GM12874 (cell line): Measurements from ENCODE around the gene ZC3H7B.

Source experiments
- TF ChIP-seq, protein P1 (sequence below): IDR thresholded peaks from 2 replicates; pipeline ENCODE4 v1.5.1; 2011; ENCODE audit warnings: low read depth, mild to moderate bottlenecking, control low read depth, low read length, moderate library complexity; ENCODE audit not compliant: insufficient read depth

The ZC3H7B gene

DNA sequence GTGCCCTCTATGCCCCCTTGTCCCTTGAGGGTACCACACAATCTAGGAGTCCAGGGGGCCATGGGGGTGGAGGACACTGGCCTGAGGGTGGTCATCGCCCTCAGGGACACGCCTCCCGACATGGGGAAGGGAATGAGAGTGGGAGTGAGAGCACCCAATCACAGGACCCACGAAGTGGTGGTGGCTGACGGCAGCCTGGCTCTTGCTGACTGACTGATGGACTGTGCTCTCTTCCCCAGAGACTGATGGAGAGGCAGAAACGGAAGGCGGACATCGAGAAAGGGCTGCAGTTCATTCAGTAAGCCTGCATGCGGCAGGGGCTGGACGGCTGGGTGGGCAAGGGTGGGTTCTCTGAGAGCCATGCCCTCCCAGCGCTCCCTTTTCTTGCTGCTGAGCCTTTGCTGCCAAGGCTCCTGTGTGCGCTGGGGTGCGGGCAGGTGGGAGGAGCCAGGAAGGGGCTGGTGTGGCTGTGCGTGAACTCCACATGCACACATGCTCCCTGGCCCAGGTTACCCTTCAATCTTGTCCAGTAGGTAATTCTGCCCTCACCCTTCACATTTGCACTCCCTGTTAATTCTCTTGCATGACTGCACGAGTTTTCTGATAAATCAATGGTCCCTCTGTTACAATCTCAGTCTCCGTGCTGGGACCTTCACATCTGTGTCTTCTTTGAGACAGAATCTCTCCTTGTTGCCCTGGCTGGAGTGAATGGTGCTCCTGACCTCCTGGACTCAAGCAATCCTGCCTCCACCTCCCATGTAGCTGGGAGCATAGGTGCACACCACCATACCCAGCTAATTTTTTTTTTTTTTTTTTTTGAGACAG, 19.3 kb downstream of the ZC3H7B start:
- TF ChIP-seq, protein P1, sequence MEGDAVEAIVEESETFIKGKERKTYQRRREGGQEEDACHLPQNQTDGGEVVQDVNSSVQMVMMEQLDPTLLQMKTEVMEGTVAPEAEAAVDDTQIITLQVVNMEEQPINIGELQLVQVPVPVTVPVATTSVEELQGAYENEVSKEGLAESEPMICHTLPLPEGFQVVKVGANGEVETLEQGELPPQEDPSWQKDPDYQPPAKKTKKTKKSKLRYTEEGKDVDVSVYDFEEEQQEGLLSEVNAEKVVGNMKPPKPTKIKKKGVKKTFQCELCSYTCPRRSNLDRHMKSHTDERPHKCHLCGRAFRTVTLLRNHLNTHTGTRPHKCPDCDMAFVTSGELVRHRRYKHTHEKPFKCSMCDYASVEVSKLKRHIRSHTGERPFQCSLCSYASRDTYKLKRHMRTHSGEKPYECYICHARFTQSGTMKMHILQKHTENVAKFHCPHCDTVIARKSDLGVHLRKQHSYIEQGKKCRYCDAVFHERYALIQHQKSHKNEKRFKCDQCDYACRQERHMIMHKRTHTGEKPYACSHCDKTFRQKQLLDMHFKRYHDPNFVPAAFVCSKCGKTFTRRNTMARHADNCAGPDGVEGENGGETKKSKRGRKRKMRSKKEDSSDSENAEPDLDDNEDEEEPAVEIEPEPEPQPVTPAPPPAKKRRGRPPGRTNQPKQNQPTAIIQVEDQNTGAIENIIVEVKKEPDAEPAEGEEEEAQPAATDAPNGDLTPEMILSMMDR: no peak

DNA sequence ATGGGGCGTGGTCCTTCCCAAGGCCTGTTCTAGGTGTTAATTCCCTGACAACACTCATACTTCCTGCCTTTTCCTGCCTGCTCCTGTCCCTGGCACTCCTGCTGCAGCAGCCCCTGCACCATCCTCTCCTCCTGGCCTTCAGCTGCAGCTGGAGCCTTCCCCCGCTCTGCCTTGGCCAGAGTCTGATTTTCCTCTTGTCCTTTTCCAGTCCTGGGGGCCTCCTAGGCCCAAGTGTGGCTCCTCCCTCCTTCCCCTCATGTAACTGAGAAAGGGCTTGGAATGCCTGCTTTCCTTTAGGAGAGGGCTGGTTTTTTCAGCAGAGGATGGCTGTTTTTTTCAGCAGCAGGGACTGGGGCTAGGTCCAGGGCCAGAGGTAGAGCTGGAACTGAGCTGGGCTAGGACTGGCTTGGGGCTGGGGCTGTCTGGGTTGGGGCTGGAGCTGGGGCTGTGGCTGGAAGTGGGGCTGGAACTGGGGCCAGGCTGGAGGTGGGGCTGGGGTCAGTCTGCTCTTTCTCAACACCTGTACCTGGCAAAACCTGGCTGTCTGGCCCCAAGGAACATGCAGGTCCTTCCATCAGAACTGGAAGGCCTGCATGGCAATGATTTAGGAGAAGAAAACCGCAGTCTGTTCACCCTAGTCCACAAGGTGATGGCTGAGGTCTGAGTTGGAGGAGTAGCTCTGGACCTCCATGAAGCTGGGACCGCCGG, 23.6 kb downstream of the ZC3H7B start:
- TF ChIP-seq, protein P1: no peak

DNA sequence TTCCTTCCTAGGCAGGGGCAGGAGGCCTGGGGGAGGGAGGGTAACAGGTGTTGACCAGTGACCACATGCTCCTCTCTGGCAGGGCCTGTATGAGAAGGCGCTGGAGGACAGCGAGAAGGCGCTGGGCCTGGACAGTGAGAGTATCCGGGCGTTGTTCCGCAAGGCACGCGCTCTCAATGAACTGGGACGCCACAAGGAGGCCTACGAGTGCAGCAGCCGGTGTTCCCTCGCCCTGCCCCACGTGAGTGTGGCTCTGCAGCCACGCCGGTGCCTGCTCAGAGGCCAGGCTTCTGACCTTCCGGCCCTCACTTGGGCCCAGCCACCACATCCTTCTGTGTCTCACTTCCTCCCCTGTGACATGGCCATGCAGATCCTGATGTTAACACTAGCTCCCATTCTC, 25.8 kb downstream of the ZC3H7B start:
- TF ChIP-seq, protein P1: no peak

DNA sequence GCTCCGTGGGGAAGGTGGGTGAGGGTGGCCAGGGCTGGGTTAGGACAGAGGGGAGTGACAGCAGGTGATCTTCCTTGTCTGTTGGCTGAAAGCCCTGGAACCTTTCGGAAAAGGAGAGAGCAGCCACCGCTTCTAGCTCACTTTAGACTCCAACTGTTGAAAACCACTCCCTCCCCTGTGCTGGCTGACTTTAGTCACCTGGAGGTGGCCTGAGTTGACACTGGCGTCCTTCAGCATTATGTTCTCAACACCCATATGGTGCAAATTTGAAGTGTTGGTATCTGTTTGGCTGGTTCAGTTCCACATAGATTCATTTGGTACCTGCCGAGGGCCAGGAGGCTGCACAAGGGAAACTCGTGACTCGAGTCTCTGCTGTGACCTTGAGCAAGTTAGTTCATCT, 28.8 kb downstream of the ZC3H7B start:
- TF ChIP-seq, protein P1: no peak

DNA sequence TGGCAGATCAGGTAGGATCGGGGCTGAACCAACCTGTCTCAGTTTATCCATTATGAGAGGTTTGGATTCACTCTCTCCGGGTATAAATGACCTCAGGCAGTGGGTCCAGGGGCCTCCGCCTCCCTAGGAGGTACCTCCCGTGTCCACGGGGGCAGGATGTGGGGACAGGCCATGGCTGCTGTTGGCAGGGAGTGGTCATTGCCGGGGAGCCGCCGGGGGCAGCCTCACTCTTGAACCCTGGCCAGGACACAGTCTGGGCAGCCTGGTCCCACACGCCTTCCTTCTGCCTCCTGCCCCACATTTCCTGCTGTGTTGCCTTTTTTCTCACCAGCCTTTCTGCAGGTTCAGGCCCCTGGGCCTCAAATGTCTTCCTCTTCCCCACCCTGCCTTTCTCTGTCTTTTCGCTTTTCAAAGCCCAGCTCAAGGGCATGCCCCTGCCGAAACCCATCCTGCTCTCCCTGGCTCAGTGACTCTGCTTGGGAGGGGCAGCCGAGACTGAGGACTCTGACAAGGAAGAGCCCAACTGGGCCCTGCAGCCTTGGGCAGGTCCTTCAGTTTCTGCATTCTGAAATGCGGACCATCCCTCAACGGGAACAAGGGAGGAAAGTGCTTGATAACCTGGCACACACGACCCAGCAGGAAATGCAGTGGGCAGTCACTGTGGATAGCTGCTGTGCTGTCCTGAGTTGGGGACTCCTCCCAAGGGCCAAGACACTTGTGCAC, 31.1 kb downstream of the ZC3H7B start:
- TF ChIP-seq, protein P1: no peak

DNA sequence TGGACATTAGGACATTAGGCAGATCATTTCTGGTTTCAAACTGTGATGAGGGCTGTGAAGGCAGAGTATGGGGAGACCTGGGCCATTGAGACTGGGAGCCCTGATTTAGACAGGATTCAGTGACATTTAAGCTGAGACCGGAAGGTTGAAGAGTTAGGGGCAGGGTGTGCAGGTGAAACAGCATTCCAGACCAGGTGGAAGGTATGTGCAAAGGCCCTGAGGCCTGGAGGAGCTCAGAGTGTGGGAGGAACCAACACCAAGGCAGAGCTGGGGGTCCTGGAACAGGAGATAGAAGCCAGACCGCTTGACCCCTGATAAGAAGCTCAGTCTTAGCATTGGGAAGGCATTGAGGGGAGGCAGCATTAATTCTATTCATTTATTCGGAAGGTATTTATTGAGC, 32.5 kb downstream of the ZC3H7B start:
- TF ChIP-seq, protein P1: no peak

DNA sequence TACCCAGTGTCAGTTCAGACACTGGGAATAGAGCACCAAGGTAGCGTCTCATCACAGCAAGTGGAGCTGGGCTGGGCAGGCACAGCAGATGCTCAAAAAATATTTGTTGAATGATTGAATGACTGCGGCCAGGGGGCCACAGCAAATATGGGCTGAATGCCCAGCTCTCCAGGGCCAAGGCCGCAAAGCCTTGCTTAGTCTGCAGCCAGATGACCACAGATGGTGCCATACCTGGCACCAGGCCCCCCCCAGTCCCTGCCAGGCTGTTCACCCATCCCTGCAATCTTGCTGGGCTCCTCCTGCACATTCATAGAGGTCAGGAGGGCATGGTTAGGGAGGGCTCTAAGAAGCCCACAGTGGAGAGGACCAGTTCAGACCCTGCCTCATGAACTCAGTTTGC, 32.9 kb downstream of the ZC3H7B start:
- TF ChIP-seq, protein P1: no peak
